GM12873 (cell line): ENCODE measurements around the gene RPS14.

Experiments
- TF ChIP-seq, protein P1 (sequence below): IDR thresholded peaks from 2 replicates; pipeline ENCODE4 v1.5.1; 2012; ENCODE audit warnings: low read depth, mild to moderate bottlenecking, moderate library complexity, low read length, control low read depth; ENCODE audit not compliant: insufficient read depth; ENCODE audit errors: missing control alignments

Gene RPS14

DNA sequence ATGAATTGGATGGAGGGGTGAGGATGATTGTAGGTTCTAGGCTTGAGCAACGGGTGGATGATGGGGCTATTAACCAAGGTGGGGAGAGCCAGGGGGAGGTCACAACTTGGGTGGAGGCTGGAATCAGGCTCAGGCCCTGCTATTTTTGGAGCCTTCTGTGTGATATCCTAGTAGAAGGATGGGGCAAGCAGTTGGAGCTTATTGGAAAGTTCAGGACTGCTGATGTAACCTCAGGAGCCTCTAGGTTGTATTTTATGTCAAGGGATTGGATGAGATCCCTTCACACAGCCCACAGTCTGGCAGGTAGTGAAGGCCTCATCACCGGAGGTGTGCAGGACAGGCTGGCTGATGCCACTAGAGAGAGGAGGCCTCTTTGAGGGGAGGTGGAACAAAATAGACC lies 11.2 kb upstream of the RPS14 start:
- TF ChIP-seq, protein P1, sequence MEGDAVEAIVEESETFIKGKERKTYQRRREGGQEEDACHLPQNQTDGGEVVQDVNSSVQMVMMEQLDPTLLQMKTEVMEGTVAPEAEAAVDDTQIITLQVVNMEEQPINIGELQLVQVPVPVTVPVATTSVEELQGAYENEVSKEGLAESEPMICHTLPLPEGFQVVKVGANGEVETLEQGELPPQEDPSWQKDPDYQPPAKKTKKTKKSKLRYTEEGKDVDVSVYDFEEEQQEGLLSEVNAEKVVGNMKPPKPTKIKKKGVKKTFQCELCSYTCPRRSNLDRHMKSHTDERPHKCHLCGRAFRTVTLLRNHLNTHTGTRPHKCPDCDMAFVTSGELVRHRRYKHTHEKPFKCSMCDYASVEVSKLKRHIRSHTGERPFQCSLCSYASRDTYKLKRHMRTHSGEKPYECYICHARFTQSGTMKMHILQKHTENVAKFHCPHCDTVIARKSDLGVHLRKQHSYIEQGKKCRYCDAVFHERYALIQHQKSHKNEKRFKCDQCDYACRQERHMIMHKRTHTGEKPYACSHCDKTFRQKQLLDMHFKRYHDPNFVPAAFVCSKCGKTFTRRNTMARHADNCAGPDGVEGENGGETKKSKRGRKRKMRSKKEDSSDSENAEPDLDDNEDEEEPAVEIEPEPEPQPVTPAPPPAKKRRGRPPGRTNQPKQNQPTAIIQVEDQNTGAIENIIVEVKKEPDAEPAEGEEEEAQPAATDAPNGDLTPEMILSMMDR: no peak

DNA sequence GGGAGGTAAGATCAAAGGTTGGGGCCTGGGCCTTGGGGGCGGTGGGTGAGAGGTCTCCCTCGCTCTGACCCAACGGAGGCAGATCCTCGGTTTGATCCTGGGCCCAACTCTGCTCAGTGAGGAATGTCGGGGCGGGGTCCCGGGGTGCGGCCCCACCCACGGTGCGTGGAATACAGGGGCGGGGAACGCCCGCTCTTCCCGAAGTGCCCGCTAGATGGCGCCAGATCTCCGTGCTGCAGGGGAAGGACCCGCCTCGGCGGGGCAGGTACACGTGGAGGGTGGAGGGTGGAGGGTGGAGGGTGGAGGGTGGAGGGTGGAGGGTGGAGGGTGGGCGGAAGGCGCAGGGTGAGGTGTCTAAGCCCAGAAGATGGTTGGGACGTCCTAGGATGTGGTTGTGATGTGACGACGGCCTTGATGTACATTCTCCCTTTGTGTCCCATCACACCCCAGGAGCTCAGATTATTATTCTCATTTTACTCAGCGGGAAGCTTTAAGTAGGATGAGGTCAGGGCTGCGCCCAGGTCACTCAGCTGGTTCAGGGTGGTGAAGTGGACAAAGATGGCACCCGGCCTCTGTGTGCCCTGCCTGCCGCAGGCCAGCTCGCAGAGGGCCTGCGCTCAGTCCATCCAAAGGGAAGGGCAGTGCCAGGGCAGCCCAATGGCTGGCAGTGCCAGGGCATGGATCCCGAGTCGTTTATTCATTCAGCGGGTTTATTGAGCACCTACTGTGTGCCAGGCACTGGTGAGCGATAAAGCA lies 9.4 kb upstream of the RPS14 start:
- TF ChIP-seq, protein P1: peak; percentile 82

DNA sequence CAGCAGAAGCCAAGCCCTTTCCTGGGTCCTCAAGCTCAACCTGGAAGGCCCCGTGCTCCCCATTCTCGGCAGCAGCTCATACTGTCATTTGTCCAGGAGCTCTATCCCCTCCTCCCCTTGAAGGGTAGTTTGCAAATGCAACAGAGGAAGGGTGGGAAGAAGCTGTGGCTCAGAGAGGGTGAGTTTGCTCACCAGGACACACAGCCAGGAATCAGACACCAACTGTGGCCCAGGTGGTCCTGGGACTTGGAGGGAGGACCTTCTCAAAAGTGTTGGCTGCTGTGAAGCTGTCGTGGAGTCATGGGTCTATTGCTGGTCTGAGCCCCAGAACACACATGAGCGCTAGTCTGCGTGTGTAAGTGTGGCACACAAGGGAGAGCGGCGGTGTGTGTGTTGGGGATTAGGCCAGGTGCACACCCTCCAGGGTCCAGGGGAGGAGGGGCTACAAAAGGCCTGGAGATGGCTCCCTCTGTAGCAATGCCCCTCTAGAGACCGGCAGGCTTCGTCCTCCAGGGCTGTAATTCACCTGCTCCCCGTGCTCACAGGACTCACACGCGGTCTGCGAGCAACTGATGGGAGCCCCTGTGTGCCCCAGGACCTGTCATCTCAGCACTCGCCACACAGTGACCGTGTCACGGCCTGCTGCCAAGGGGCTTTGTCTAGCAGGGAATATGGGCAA lies 8.2 kb upstream of the RPS14 start:
- TF ChIP-seq, protein P1: no peak

DNA sequence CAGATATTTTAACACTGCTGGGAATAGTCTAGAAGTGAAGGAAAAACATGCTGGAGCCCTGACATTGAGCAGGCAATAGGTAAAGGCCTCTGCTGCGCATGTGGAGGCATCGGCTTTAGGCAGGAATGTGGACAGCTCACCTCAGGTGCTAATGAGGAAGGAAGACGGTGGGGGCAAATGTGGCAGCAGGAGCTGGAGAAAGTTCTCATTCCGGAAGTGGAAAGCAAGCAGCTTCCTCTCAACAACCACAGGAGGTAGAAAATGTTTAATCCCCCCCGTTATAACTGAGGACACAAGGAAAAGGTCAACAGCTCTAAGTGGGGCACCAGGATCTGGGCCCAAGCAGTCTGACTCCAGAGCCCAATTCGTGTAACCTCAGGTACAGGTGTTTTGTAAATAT lies 7.6 kb upstream of the RPS14 start:
- TF ChIP-seq, protein P1: no peak

DNA sequence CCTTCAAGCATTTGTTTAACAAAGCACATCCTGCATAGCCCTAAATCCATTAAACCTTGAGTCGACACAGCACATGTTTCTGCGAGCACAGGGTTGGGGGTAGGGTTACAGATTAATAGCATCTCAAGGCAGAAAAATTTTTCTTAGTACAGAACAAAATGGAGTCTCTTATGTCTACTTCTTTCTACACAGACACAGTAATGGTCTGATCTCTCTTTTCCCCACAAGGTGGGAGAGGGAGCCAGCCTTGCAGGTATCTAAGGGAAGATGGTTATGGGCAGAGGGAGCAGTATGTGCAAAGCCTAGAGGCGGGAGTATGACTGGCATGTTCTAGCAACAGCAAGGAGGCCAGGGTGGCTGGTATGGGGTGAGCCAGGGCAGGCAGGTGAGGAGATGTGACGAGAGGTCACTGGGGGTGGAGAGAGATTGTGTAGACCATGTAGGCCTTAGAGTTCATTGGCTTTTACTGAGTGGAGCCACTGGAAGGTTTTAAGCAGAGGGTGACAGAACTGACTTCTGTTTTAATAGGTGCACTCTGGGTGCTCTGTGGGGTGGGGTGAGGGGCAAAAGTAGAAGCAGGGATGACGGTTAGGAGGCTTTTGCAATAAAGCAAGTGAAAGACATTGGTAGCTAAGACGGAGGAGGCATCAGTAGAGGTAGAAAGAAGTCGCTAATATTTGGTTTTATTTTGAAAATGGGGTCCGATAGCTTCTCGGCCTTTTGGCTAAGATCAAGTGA lies 5.1 kb upstream of the RPS14 start:
- TF ChIP-seq, protein P1: no peak

DNA sequence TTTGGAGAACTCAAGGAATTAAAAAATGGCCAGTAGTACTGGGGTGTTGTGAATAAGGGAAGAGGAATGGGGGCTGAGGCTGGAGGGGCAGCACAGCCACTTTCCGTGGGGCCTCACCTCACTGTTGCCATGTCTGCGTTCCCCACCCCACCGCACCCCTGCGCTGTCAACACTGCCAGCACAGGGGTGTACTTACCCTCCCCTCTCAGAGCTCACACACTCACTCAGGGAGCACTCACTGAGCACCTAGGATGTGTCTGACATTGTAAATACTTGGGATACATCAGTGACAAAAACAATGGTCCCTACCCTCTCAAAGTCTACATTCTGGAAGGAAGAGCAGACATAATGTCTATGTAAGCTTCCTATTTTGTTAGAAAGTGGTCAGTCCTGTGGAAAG lies 3.4 kb upstream of the RPS14 start:
- TF ChIP-seq, protein P1: no peak

DNA sequence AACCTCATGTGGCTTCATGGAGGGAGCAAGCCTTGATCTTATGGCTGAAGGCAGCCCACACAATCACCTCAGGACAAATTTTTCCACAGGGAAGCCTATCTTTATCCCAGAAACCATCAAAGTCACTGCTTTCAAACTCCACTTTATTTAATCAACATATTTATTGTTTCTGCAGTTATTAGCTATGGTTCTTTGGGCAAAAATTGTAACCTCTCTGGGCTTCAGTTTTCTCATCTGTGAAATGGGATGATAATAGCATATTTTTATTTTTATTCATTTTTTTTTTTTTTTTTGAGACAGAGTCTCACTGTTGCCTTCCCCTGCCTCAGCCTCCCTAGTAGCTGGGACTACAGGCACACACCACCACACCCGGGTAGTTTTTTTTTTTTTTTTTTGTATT lies 2.1 kb upstream of the RPS14 start:
- TF ChIP-seq, protein P1: no peak
